HCT116 (cell line): Measurements from ENCODE around the gene SGK1. TPM values are rescaled to one million over a fixed set of nuclear protein-coding genes. Genes with fewer than 3 reads are reported as not detected.

Experiments used
- ATAC-seq: fragments of 200-7000 bp; cut with Tn5 transposase; 2 replicates; pipeline ENCODE4 v1.9.1; 2020; ENCODE audit warnings: mild to moderate bottlenecking, moderate library complexity
- BruUV-seq: library from RNA; stranded (reverse); fragments of 400-500 nt; replicated peaks from 2 replicates; lab custom pipeline; 2021; lab: Mats Ljungman, UMichigan
- CTCF ChIA-PET: fragments of 300-600 bp; sonication (Branson Sonifier 250); formaldehyde crosslinking; loops from one replicate; lab custom pipeline; 2021; ENCODE audit warnings: antibody characterized with exemption; lab: Charles Lee
- POLR2A ChIA-PET: fragments of 300-600, 350-600 bp; sonication (Branson Sonifier 250); formaldehyde crosslinking; loops from one replicate; lab custom pipeline; 2021; ENCODE audit warnings: antibody characterized with exemption; lab: Charles Lee
- RAD21 ChIA-PET, 2 experiments: fragments of 300-600 bp; sonication (Branson Sonifier 250); formaldehyde crosslinking; loops; one replicate each; lab custom pipeline; 2023; ENCODE audit warnings: low total read pairs in 2 of 2; ENCODE audit not compliant: uncharacterized antibody in 2 of 2, unreplicated experiment in 2 of 2, low non-redundant PET in 1 of 2; lab: Charles Lee
- DNase-seq: peaks from one replicate; pipeline ENCODE4 v3.0.0-alpha.2; 2010; ENCODE audit warnings: low read depth, low spot score
- H2AFZ ChIP-seq: fragments of 200-600 bp; shearing (Covaris generic), sonication (generic); 2 replicates; pipeline ENCODE4 v1.6.1; 2017; ENCODE audit warnings: low read depth, mixed run types, mixed read lengths, antibody characterized with exemption, low read length; ENCODE audit not compliant: poor library complexity, severe bottlenecking
- H3K27ac ChIP-seq: 2 replicates; pipeline ENCODE4 v1.5.1; 2012; ENCODE audit warnings: low read depth, low read length
- H3K27me3 ChIP-seq: fragments of 200-600 bp; sonication (generic); 2 replicates; pipeline ENCODE4 v1.6.1; 2016; ENCODE audit warnings: mixed run types, low read length, mixed read lengths; ENCODE audit not compliant: insufficient read depth
- H3K36me3 ChIP-seq, 2 experiments: fragments of 200-500 bp in 1 of 2; fragments of 200-600 bp in 1 of 2; sonication (Bioruptor generic) in 1 of 2; sonication (generic) in 1 of 2; 2 replicates each; pipeline versions ENCODE4 v1.5.1 to v1.6.1; 2014 to 2016; ENCODE audit warnings: low read length in 2 of 2, inconsistent platforms in 1 of 2, mixed read lengths in 1 of 2, mixed run types in 1 of 2; ENCODE audit not compliant: insufficient read depth in 2 of 2, control insufficient read depth in 1 of 2
- H3K4me1 ChIP-seq, 2 experiments: fragments of 200-600 bp in 1 of 2; sonication (generic) in 1 of 2; 2 replicates each; pipeline versions ENCODE4 v1.5.1 to v1.6.1; 2012 to 2017; ENCODE audit warnings: low read length in 2 of 2, inconsistent platforms in 1 of 2, mild to moderate bottlenecking in 1 of 2, mixed read lengths in 1 of 2, mixed run types in 1 of 2, moderate library complexity in 1 of 2; ENCODE audit not compliant: insufficient read depth in 2 of 2, control insufficient read depth in 1 of 2
- H3K4me2 ChIP-seq: fragments of 200-600 bp; sonication (generic); 2 replicates; pipeline ENCODE4 v1.6.1; 2017; ENCODE audit warnings: mixed run types, low read length, mixed read lengths
- H3K4me3 ChIP-seq, 2 experiments: fragments of 200-600 bp in 1 of 2; sonication (generic) in 1 of 2; replicated peaks in 1 of 2; 2 replicates each; pipeline ENCODE4 v1.5.1; 2011 to 2016; ENCODE audit warnings: low read length in 2 of 2, control low read depth in 1 of 2, low read depth in 1 of 2, mild to moderate bottlenecking in 1 of 2, mixed read lengths in 1 of 2, mixed run types in 1 of 2
- H3K79me2 ChIP-seq: fragments of 200-600 bp; sonication (generic); 2 replicates; pipeline ENCODE4 v1.6.1; 2017; ENCODE audit warnings: mild to moderate bottlenecking, mixed run types, low read length, moderate library complexity, mixed read lengths; ENCODE audit not compliant: insufficient read depth
- H3K9ac ChIP-seq: fragments of 200-600 bp; sonication (generic); 2 replicates; pipeline ENCODE4 v1.6.1; 2016; ENCODE audit warnings: low read length, mixed read lengths
- H3K9me2 ChIP-seq: fragments of 200-600 bp; sonication (generic), shearing (Covaris generic); 2 replicates; pipeline ENCODE4 v1.6.1; 2017; ENCODE audit warnings: mixed run types, mild to moderate bottlenecking, moderate library complexity; ENCODE audit not compliant: insufficient read depth
- H3K9me3 ChIP-seq, 2 experiments: fragments of 200-500 bp in 1 of 2; fragments of 200-600 bp in 1 of 2; sonication (Bioruptor generic) in 1 of 2; sonication (generic) in 1 of 2; 2 replicates each; pipeline ENCODE4 v1.6.1; 2014 to 2017; ENCODE audit warnings: low read length in 2 of 2, mixed read lengths in 2 of 2, inconsistent platforms in 1 of 2, low read depth in 1 of 2, mild to moderate bottlenecking in 1 of 2, mixed run types in 1 of 2, moderate library complexity in 1 of 2; ENCODE audit not compliant: control insufficient read depth in 1 of 2, insufficient read depth in 1 of 2
- H4K20me1 ChIP-seq: fragments of 200-600 bp; sonication (generic), shearing (Covaris generic); 2 replicates; pipeline ENCODE4 v1.6.1; 2017; ENCODE audit warnings: mixed run types, mild to moderate bottlenecking, moderate library complexity; ENCODE audit not compliant: insufficient read depth
- CTCF ChIP-seq, 3 experiments: fragments of 200-600 bp in 1 of 3; sonication (generic) in 1 of 3; IDR thresholded peaks in 2 of 3; conservative IDR thresholded peaks in 1 of 3; 2 replicates each; pipeline ENCODE4 v1.5.1; 2012 to 2017; ENCODE audit warnings: low read depth in 2 of 3, low read length in 2 of 3, antibody characterized with exemption in 1 of 3, borderline replicate concordance in 1 of 3, control low read depth in 1 of 3, mild to moderate bottlenecking in 1 of 3, mixed read lengths in 1 of 3, mixed run types in 1 of 3, moderate library complexity in 1 of 3; ENCODE audit not compliant: insufficient read depth in 1 of 3
- JUND ChIP-seq: IDR thresholded peaks from 2 replicates; pipeline ENCODE4 v1.6.1; 2012
- MAX ChIP-seq: IDR thresholded peaks from 2 replicates; pipeline ENCODE4 v1.6.1; 2012
- SP1 ChIP-seq: IDR thresholded peaks from 2 replicates; pipeline ENCODE4 v1.6.1; 2012; ENCODE audit warnings: low read depth
- ZNF274 ChIP-seq: fragments of 200-500 bp; sonication (Bioruptor generic); IDR thresholded peaks from 2 replicates; pipeline ENCODE4 v1.6.1; 2014; ENCODE audit warnings: mild to moderate bottlenecking, low read depth, low read length, inconsistent platforms
- intact Hi-C: fragments of 100-400 bp; cut with micrococcal nuclease; formaldehyde crosslinking; loops from 2 replicates; pipeline ENCODE4 v1.10.0; 2022
- total RNA-seq: library from RNA; stranded (reverse); gene quantifications from one replicate; pipeline ENCODE4 v1.2.1, GENCODE V29; 2021; ENCODE audit not compliant: unreplicated experiment

Gene SGK1
- total RNA-seq, 1 experiment from 2014 or later = 4.5 TPM

- no peak for TF ChIP-seq CTCF (IDR thresholded peaks at IDR 0.05 in 2 of 3, conservative IDR thresholded peaks at IDR 0.05 in 1 of 3; ENCODE audit: borderline replicate concordance in 1 of 3, insufficient read depth in 1 of 3, low read depth in 2 of 3, low read length in 2 of 3)
- TF ChIP-seq SP1 = no peak
- TF ChIP-seq MAX = no peak
- TF ChIP-seq, all 23 proteins: peak for 0
Observed at GRCh38 chr6:134299236-134299635, 18.7 kb downstream of the SGK1 start (continued).

- ChIA-PET RAD21 (no interaction called here), CTCF (interaction anchor here (0.7 kb wide), 1 partner anchor 85 kb away, joined by 3 read pairs; no protein-coding TSS in a partner anchor), POLR2A (no interaction called here)
- H3K9me2 ChIP-seq = no peaks in the 10 kb centered on the region
- no peak overlapping the region for H3K4me3 ChIP-seq
- no peak overlapping the region for H3K9ac ChIP-seq
- intact Hi-C loops = no loop called here
- H3K4me1 ChIP-seq = peaks cover 0 to 10% of the 10 kb centered on the region in 2 experiments; a peak in 2 of 4 replicates
- no peaks in the 10 kb centered on the region for H3K9me3 ChIP-seq
- no peak overlapping the region for H3K4me2 ChIP-seq
- no peak overlapping the region for H3K27ac ChIP-seq
- H4K20me1 ChIP-seq = no peaks in the 10 kb centered on the region
- DNase-seq (no peak), ATAC-seq (no peak)
- H2AFZ ChIP-seq = no peak overlapping the region
- no TSS peak for BruUV-seq
- H3K79me2 ChIP-seq = no peaks in the 10 kb centered on the region
- H3K36me3 ChIP-seq = no peaks in the 10 kb centered on the region
- TF ChIP-seq JUND = no peak
- TF ChIP-seq ZNF274 = no peak
- no peaks in the 10 kb centered on the region for H3K27me3 ChIP-seq
Observed at GRCh38 chr6:134296762-134297161, 21.1 kb downstream of the SGK1 start.
